GM12878 (cell line): ENCODE data around the gene PSAP. TPM values are rescaled to one million over a fixed set of nuclear protein-coding genes. Genes with fewer than 3 reads are reported as not detected.

ENCODE experiments used
- ATAC-seq: fragments of 200-7000 bp; cut with Tn5 transposase; 3 replicates; pipeline ENCODE4 v1.9.1; 2020; ENCODE audit warnings: mild to moderate bottlenecking, moderate library complexity
- BruUV-seq: library from RNA; stranded (reverse); fragments of 400-500 nt; replicated peaks from 2 replicates; lab custom pipeline; 2021; lab: Mats Ljungman, UMichigan
- CTCF ChIA-PET: fragments of 300-600 bp; sonication (Branson Sonifier 250); formaldehyde crosslinking; extraction: SDS; loops from one replicate; lab custom pipeline; 2021; ENCODE audit warnings: inconsistent platforms; lab: Yijun Ruan, JAX
- POLR2A ChIA-PET: fragments of 350-600 bp; formaldehyde crosslinking; extraction: SDS; loops from one replicate; lab custom pipeline; 2021; ENCODE audit warnings: inconsistent platforms; lab: Charles Lee
- RAD21 ChIA-PET: fragments of 300-600 bp; sonication (Branson Sonifier 250); formaldehyde crosslinking; loops from one replicate; lab custom pipeline; 2023; ENCODE audit warnings: antibody characterized with exemption; ENCODE audit not compliant: unreplicated experiment; lab: Charles Lee
- SMC1A ChIA-PET: fragments of 300-600 bp; sonication (Branson Sonifier 250); formaldehyde crosslinking; loops from one replicate; lab custom pipeline; 2023; ENCODE audit not compliant: unreplicated experiment, uncharacterized antibody; lab: Charles Lee
- DNase-seq: peaks from one replicate; pipeline ENCODE4 v3.0.0-alpha.2; 2011; ENCODE audit warnings: low read depth, low spot score
- FAIRE-seq: peaks from 3 replicates; lab custom pipeline; 2011; peaks lifted over from hg19 to GRCh38; lab: Jason Lieb, UNC
- H2AFZ ChIP-seq: 2 replicates; pipeline ENCODE4 v1.6.0; 2011; ENCODE audit warnings: low read depth, low read length, control low read depth; ENCODE audit not compliant: control insufficient read depth
- H3K27ac ChIP-seq: 2 replicates; pipeline ENCODE4 v1.5.1; 2011; ENCODE audit warnings: control low read depth; ENCODE audit not compliant: control insufficient read depth, insufficient read depth
- H3K27me3 ChIP-seq, 2 experiments: replicated peaks in 1 of 2; 2 replicates each; pipeline versions ENCODE4 v1.6.0 to v1.6.1; 2011; ENCODE audit warnings: low read length in 1 of 2; ENCODE audit not compliant: control insufficient read depth in 2 of 2, insufficient read depth in 2 of 2
- H3K36me3 ChIP-seq, 2 experiments: 2 replicates each; pipeline ENCODE4 v1.5.1; 2011; ENCODE audit warnings: low read length in 1 of 2; ENCODE audit not compliant: control insufficient read depth in 2 of 2, insufficient read depth in 2 of 2
- H3K4me1 ChIP-seq: 2 replicates; pipeline ENCODE4 v1.6.1; 2011; ENCODE audit warnings: mild to moderate bottlenecking, low read length, moderate library complexity, mixed read lengths; ENCODE audit not compliant: control insufficient read depth, insufficient read depth
- H3K4me2 ChIP-seq: 2 replicates; pipeline ENCODE4 v1.6.0; 2011; ENCODE audit warnings: control low read depth; ENCODE audit not compliant: control insufficient read depth, insufficient read depth
- H3K4me3 ChIP-seq: fragments of 200-600 bp; sonication (generic); 2 replicates; pipeline ENCODE4 v1.5.1; 2016
- H3K79me2 ChIP-seq: 2 replicates; pipeline ENCODE4 v1.6.0; 2011; ENCODE audit warnings: low read length; ENCODE audit not compliant: control insufficient read depth, insufficient read depth
- H3K9ac ChIP-seq: 2 replicates; pipeline ENCODE4 v1.8.0; 2011; ENCODE audit warnings: low read length, control low read depth, mixed read lengths; ENCODE audit not compliant: control insufficient read depth, insufficient read depth
- H3K9me3 ChIP-seq: replicated peaks from 3 replicates; pipeline ENCODE4 v1.5.1; 2011; ENCODE audit warnings: mild to moderate bottlenecking, low read length; ENCODE audit not compliant: control insufficient read depth, insufficient read depth
- H4K20me1 ChIP-seq: 2 replicates; pipeline ENCODE4 v1.6.0; 2011; ENCODE audit not compliant: control insufficient read depth, insufficient read depth
- EP300 ChIP-seq, 2 experiments: fragments of 150-350 bp in 1 of 2; IDR thresholded peaks; 2 replicates each; pipeline ENCODE4 v1.6.1; 2011 to 2012; ENCODE audit warnings: low read depth in 2 of 2, low read length in 2 of 2, borderline replicate concordance in 1 of 2, improper control_type of control experiment in 1 of 2, inconsistent platforms in 1 of 2; ENCODE audit not compliant: control insufficient read depth in 1 of 2
- MYB ChIP-seq: fragments of 150-350 bp; IDR thresholded peaks from 2 replicates; pipeline ENCODE4 v1.6.1; 2014; ENCODE audit warnings: mild to moderate bottlenecking, low read depth, low read length, borderline replicate concordance
- NBN ChIP-seq: fragments of 450-650 bp; IDR thresholded peaks from 2 replicates; pipeline ENCODE4 v1.6.1; 2016
- NRF1 ChIP-seq: conservative IDR thresholded peaks from 2 replicates; pipeline ENCODE4 v1.6.1; 2011; ENCODE audit warnings: mild to moderate bottlenecking, low read depth, low read length, improper control_type of control experiment
- RELA ChIP-seq: fragments of 450-650 bp; IDR thresholded peaks from 2 replicates; pipeline ENCODE4 v1.8.0; 2014; ENCODE audit warnings: borderline replicate concordance; ENCODE audit not compliant: partially characterized antibody
- SMAD5 ChIP-seq: IDR thresholded peaks from 2 replicates; pipeline ENCODE4 v1.6.1; 2016; ENCODE audit warnings: antibody characterized with exemption, low read depth
- SPI1 ChIP-seq: IDR thresholded peaks from 2 replicates; pipeline ENCODE4 v1.6.1; 2011; ENCODE audit warnings: low read depth, mild to moderate bottlenecking, low read length, moderate library complexity, borderline replicate concordance; ENCODE audit not compliant: insufficient read depth
- TCF7 ChIP-seq: IDR thresholded peaks from 2 replicates; pipeline ENCODE4 v1.6.1; 2014; ENCODE audit warnings: antibody characterized with exemption, borderline replicate concordance
- WGBS: methylation state at CpG from one replicate; pipeline ENCODE4 v1.1.6; 2016; ENCODE audit warnings: low lambda C conversion rate; ENCODE audit not compliant: insufficient replicate concordance, insufficient coverage; ENCODE audit errors: missing lambda C conversion rate; 5-methylcytosine and 5-hydroxymethylcytosine counted together
- in situ Hi-C: fragments of 300-500 bp; cut with MboI; formaldehyde crosslinking; loops from 9 replicates; pipeline ENCODE4 v1.14.3; 2018; ENCODE audit warnings: mixed read lengths
- intact Hi-C: fragments of 100-400 bp; cut with micrococcal nuclease; formaldehyde crosslinking; loops from one replicate; pipeline ENCODE4 v1.14.2; 2022; ENCODE audit not compliant: unreplicated experiment
- polyA plus RNA-seq, 11 experiments: library from polyadenylated mRNA; depleted of rRNA in 4 of 11; unstranded in 6 of 11; stranded (reverse) in 5 of 11; fragments of >200 nt; fragmentation: Nextera tagmentation in 4 of 11; fragmentation: Illumina TruSeq in 1 of 11; extraction: Ambion mirVana in 4 of 11; extraction: Trizol in 1 of 11; gene quantifications; 1 replicate in 1 of 11; 2 replicates in 10 of 11; pipeline versions ENCODE4 v1.2.1 to v1.2.3, GENCODE V29; 2011 to 2016; ENCODE audit warnings: inconsistent platforms in 2 of 11, missing spikeins in 2 of 11, low read depth in 1 of 11
- total RNA-seq, 4 experiments: library from RNA; depleted of rRNA in 3 of 4; stranded (reverse); fragments of >200 nt in 3 of 4; fragmentation: Illumina TruSeq in 1 of 4; extraction: Trizol in 1 of 4; gene quantifications; 2 replicates each; pipeline versions ENCODE4 v1.2.1 to v1.2.3, GENCODE V29; 2013 to 2021

Gene PSAP
- total and polyA plus RNA-seq, 10 of the 15 experiments (the other 5 are each of a cell fraction or from before 2014, with no cell fraction given), result 178 to 336 (median 286) TPM

GRCh38 chr10:71816936-71817618, 34.0 kb downstream of the PSAP start:
- H2AFZ ChIP-seq, result no peak overlapping the region
- H3K4me1 ChIP-seq, result peaks cover 2% of the 10 kb centered on the region; the same call in 1 of the 2 replicates
- in situ Hi-C loops (no loop called here), intact Hi-C loops (no loop called here)
- ATAC-seq (no peak), FAIRE-seq (no peak), DNase-seq (no peak)
- H3K4me3 ChIP-seq, result no peak overlapping the region
- H3K9me3 ChIP-seq, result no peaks in the 10 kb centered on the region
- TSS peak; percentile 83 for BruUV-seq
- no peaks in the 10 kb centered on the region for H3K79me2 ChIP-seq
- H3K27ac ChIP-seq, result no peak overlapping the region
- H4K20me1 ChIP-seq, result no peaks in the 10 kb centered on the region
- no peaks in the 10 kb centered on the region for H3K27me3 ChIP-seq
- H3K36me3 ChIP-seq, result peaks cover 21 to 46% of the 10 kb centered on the region in 2 experiments
- ChIA-PET CTCF (interaction anchor here (0.6 to 8.9 kb wide), 3 partner anchors 78 to 1474 kb away, joined by 3 to 46 read pairs (median 3); no protein-coding TSS in a partner anchor), SMC1A (no interaction called here), RAD21 (no interaction called here), POLR2A (interaction anchor here (0.6 kb wide), 1 partner anchor 1241 kb away, joined by 3 read pairs; no protein-coding TSS in a partner anchor)
- H3K9ac ChIP-seq, result no peak overlapping the region
- WGBS, result 84% methylated on average over 8 of the region's 8 CpGs
- TF ChIP-seq NRF1, result no peak
- TF ChIP-seq EP300 (IDR thresholded peaks at IDR 0.05; ENCODE audit: borderline replicate concordance in 1 of 2, control insufficient read depth in 1 of 2, low read depth in 2 of 2, low read length in 2 of 2), result no peak
- no peak for TF ChIP-seq SPI1
- TF ChIP-seq RELA, result no peak
- TF ChIP-seq NBN, result no peak
- TF ChIP-seq SMAD5, result no peak
- no peak for TF ChIP-seq MYB
- TF ChIP-seq TCF7, result no peak
- H3K4me2 ChIP-seq, result no peak overlapping the region
